ENCODE measurements around the gene MOCS1. TPM values are rescaled to one million over a fixed set of nuclear protein-coding genes. Genes with fewer than 3 reads are reported as not detected.

Gene MOCS1
- total RNA-seq, 1 experiment from 2014 or later, result 7.3 TPM

DNA sequence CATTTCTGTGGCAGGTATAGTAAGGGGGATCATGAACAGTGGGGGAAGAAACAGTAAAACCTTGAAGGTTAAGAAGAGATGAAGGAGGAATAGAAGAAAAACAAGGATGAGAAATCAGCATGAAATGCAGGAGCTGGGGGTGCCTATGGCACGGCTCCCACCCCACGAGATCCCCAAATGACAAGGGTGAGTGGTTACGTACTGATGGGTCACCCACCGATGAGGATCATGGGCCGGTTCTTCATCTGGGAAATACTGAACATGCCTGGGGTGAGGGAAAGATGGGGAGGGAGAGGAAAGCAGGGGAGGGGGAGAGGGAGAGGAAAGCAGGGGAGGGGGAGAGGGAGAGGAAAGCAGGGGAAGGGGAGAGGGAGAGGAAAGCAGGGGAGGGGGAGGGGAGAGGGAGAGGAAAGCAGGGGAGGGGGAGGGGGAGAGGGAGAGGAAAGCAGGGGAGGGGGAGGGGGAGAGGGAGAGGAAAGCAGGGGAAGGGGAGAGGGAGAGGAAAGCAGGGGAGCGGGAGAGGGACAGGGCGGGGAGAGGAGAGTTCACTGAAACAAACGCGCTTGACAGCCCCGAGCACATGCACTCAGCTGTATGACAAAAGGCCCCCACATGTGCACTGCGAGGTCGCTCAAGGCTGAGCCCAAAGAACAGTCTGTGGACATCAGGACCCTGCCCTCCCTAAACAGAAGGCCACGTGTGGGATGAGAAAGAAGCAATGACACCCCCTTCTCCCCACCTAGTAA lies 25.3 kb downstream of the MOCS1 start:
- no peaks in the 10 kb centered on the region for H3K9me3 ChIP-seq (replicated peaks)
- H3K27me3 ChIP-seq, result no peaks in the 10 kb centered on the region
- H3K36me3 ChIP-seq, result no peaks in the 10 kb centered on the region
- no peak for DNase-seq
- no peaks in the 10 kb centered on the region for H3K4me1 ChIP-seq
- H3K27ac ChIP-seq, result no peak overlapping the region
- H3K4me3 ChIP-seq, result no peak overlapping the region

DNA sequence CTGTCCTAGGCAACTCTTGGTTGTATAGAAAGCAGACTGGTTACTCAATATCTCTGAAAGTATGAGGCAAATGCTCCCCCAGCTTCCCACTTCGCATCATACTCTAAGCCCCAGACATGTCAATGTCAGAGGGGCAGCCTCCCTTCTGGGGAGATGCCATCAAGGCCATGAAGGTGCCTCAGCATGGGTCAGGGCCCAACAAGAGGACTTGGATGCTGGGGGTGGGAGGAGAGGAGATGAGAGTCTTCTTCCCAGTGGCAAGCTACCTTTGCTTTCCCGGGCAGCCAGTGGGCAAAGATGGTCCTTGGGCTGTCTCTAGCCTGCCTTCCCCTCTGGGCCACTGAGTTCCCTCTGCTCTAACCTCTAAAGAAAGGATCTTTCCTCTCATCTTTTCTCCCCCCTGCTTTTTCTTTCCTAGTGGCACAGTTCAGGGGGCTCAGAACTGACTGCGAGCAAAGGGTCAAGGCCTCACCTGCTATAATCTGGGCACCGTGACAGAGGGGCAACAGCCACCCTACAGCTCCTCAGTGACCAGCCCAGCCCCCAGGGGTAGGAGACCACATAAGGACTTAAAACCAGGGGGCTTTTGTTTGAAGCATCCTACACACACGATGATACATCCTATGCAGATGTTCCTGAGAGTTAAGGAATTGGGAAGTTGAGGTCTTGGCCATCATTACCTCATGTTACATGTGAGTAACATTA lies 26.2 kb downstream of the MOCS1 start:
- no peaks in the 10 kb centered on the region for H3K36me3 ChIP-seq
- no peaks in the 10 kb centered on the region for H3K9me3 ChIP-seq (replicated peaks)
- H3K4me3 ChIP-seq, result no peak overlapping the region
- no peak overlapping the region for H3K27ac ChIP-seq
- no peaks in the 10 kb centered on the region for H3K4me1 ChIP-seq
- H3K27me3 ChIP-seq, result no peaks in the 10 kb centered on the region
- no peak for DNase-seq

DNA sequence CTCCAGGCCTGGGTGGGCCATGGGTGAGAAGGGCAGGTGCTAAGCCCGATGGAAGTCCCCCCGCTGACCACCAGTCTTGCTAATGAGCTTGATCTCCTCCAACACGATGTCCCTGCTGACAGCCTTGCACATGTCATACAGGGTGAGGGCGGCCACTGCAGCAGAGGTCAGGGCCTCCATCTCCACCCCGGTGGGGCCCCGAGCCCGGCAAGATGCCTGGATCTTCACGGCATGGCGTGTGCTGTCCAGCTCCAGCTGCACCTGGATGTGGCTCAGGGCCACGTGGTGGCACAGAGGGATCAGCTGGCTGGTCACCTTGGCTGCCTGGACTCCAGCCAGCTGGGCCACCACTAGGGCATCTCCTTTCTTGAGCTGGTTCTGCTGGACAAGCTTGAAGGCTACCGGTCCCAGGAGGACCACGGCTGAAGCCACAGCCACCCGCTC lies 27.9 kb downstream of the MOCS1 start:
- H3K9me3 ChIP-seq (replicated peaks), result no peaks in the 10 kb centered on the region
- no peaks in the 10 kb centered on the region for H3K27me3 ChIP-seq
- H3K27ac ChIP-seq, result no peak overlapping the region
- no peak overlapping the region for H3K4me3 ChIP-seq
- H3K36me3 ChIP-seq, result no peaks in the 10 kb centered on the region
- no peak for DNase-seq
- H3K4me1 ChIP-seq, result no peaks in the 10 kb centered on the region

DNA sequence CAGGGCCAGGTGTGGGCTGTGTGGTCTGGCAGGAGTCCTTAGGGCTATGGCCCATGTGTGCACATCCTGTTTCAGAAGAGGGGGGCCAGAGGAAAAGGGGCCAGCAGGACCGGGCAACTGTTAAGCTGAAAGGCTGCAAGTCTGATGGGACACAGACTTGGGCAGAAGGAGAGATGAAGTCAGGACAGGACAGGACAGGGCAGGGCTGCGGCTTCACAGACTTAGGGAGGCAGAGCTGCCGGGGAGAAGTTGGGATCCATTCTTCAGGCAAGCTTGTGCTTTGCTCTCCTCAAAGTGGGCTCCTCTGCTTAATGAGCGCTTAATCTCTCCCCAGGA lies 28.7 kb downstream of the MOCS1 start:
- no peak overlapping the region for H3K27ac ChIP-seq
- no peak for DNase-seq
- no peaks in the 10 kb centered on the region for H3K27me3 ChIP-seq
- H3K4me3 ChIP-seq, result no peak overlapping the region
- no peaks in the 10 kb centered on the region for H3K36me3 ChIP-seq
- no peaks in the 10 kb centered on the region for H3K9me3 ChIP-seq (replicated peaks)
- no peaks in the 10 kb centered on the region for H3K4me1 ChIP-seq

DNA sequence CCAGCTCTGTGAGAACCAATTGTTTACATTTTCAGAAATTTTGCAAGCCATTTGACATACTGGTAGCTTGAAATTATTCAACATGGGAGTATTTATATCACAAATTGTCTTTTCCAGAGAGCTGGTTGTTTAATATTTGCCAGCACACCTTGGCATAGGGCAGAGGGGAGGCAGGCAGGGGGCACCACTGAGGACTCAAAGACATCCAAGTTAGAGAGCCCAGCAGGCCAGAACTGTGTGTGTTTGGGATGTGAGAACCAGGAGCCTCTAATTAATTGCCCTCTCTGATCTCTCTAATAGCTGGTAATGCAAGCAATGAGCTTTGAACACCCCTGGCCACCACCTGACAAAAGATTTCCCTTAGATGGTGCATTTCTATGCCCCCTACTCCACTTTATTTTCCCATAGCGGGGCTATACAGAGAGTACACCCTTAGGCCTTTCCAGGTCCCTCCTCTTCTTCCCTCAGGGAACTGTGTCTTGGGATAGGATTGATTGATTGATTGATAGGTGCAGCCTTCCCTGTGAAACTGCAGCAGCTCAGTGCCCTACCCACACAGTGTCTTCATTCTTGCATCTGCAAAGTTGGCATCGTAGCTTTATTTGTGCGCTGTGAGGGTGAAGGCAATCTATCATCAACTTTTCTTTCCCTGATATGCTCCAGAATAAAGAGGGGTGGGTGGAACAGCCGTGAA lies 29.2 kb downstream of the MOCS1 start:
- H3K27ac ChIP-seq, result no peak overlapping the region
- no peaks in the 10 kb centered on the region for H3K36me3 ChIP-seq
- no peaks in the 10 kb centered on the region for H3K4me1 ChIP-seq
- no peaks in the 10 kb centered on the region for H3K27me3 ChIP-seq
- H3K4me3 ChIP-seq, result no peak overlapping the region
- no peak for DNase-seq
- H3K9me3 ChIP-seq (replicated peaks), result no peaks in the 10 kb centered on the region

DNA sequence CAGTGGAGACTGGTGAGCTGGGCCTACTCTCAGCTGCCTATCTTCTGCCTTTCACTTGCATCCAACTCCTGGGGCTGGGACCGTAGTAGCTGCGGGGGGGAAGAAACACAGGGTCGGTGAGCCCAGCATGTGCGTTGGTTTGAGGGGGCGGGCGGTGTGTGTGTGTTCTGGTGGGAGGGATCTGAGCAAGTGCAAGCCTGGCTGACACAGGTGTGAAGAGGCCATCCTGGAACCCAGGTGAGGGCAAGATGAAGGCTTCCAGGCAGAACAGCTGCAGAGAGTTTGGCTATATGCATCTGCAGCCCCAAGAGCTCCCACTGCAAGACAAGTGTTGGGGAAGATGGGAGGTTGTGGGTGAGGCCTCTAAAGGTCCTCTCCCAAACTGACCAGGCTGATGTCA lies 30.6 kb downstream of the MOCS1 start:
- no peak overlapping the region for H3K4me3 ChIP-seq
- DNase-seq, result no peak
- H3K9me3 ChIP-seq (replicated peaks), result no peaks in the 10 kb centered on the region
- H3K4me1 ChIP-seq, result no peaks in the 10 kb centered on the region
- H3K27me3 ChIP-seq, result no peaks in the 10 kb centered on the region
- H3K27ac ChIP-seq, result no peak overlapping the region
- no peaks in the 10 kb centered on the region for H3K36me3 ChIP-seq

DNA sequence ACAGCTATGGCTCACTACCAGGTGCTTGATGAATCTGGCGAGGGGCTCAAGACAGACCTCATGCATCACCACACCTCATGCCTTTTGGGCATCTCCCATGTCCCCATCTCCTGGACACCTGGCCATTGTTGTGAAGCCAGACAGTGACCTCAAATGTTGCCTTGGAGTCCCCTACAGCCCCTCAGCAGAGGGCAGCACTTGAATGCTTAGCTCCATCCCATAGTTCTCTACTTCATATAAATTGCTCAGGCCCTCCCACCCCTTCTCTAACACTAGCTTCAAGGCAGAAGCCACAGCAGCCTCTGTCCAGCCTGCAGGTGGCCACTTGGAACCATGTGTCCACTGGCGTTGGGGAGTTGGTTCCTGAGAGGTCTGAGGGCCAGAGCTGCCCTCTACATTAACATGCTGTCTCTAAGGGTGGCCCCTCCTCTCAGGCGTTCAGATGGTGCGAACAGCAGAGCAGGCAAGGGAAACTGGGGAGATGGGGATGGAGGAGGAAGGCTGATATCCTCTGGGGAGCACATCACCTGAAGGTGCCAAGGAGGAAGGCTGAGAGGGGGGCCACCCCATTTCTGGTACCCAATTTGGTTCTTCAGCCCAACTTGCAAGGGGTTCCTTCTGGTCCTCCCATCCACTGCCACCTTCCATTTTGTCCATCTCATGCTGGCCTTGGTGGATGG lies 31.3 kb downstream of the MOCS1 start:
- no peak for DNase-seq
- no peaks in the 10 kb centered on the region for H3K9me3 ChIP-seq (replicated peaks)
- no peaks in the 10 kb centered on the region for H3K27me3 ChIP-seq
- H3K27ac ChIP-seq, result no peak overlapping the region
- H3K36me3 ChIP-seq, result no peaks in the 10 kb centered on the region
- H3K4me3 ChIP-seq, result no peak overlapping the region
- H3K4me1 ChIP-seq, result no peaks in the 10 kb centered on the region

DNA sequence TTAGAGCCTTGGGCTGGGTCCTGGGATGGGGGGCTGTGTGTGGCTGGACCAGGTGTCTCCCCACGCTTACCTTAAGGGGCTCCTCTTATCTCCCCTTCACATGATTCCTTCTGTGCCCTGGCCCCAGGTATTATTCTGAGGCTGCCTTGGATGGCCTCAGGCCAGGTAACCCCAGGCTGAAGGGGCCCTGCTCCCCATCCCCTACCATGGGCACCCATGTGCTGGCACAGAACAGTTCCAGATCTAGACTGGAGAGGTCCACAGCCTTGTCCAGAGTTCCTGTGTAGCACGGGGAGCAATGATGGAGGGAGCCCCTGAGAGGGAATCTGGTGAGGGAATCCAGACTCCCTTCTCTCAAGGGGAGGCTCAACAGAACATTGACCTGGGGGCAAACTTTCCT lies 32.1 kb downstream of the MOCS1 start:
- H3K9me3 ChIP-seq (replicated peaks), result no peaks in the 10 kb centered on the region
- H3K27ac ChIP-seq, result no peak overlapping the region
- H3K36me3 ChIP-seq, result no peaks in the 10 kb centered on the region

DNA sequence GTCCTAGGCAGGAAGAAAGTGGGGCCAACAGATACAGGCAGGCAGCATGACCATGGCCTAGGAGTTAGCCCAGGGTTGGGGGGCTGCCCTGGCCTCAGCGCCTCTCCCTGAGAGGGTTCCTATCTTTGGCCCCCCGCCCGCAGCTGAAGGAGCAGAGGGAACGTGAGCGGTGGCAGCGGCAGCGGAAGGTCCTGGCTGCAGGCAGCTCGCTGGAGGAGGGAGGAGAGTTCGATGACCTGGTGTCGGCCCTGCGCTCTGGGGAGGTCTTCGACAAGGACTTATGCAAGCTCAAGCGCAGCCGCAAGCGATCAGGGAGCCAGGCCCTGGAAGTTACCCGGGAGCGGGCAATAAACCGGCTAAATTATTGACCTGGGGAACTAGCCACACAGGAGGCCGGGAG lies 32.6 kb downstream of the MOCS1 start:
- H3K27ac ChIP-seq, result no peak overlapping the region
- no peaks in the 10 kb centered on the region for H3K4me1 ChIP-seq
- H3K4me3 ChIP-seq, result no peak overlapping the region
- H3K36me3 ChIP-seq, result no peaks in the 10 kb centered on the region
- no peaks in the 10 kb centered on the region for H3K27me3 ChIP-seq
- H3K9me3 ChIP-seq (replicated peaks), result no peaks in the 10 kb centered on the region
- DNase-seq, result no peak

More for the DNA sequence above, 32.1 kb downstream of the MOCS1 start:
- Histone ChIP-seq H3K4me1 (no peaks in the 10 kb centered on the region), H3K4me3 (no peak overlapping the region), H3K27me3 (no peaks in the 10 kb centered on the region)
- DNase-seq, result no peak

DNA sequence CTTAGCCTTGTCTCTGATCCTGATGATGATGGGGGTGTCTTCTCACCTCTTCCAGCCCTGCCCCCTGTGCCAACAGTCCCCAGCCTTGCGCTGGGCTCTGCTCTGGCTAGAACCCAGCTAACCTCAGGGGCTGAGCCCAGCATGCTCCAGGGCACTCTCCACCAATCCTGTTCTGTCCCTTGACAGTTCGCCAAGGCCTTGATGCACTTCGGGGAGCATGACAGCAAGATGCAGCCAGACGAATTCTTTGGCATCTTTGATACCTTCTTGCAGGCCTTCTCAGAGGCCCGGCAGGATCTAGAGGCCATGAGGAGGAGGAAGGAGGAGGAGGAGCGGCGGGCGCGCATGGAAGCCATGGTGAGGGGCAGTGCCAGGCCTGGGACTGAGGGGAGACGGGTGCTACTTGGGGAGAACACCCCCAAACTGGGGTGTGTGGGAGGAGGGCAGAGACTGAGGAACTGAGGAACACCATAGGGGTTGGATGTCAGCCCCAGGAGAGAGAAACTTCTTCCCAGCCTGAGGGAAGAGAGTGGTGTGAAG lies 33.1 kb downstream of the MOCS1 start:
- Histone ChIP-seq H3K27me3 (no peaks in the 10 kb centered on the region), H3K9me3 (replicated peaks) (no peaks in the 10 kb centered on the region), H3K4me3 (no peak overlapping the region), H3K4me1 (no peaks in the 10 kb centered on the region), H3K27ac (no peak overlapping the region), H3K36me3 (no peaks in the 10 kb centered on the region)
- DNase-seq, result no peak

DNA sequence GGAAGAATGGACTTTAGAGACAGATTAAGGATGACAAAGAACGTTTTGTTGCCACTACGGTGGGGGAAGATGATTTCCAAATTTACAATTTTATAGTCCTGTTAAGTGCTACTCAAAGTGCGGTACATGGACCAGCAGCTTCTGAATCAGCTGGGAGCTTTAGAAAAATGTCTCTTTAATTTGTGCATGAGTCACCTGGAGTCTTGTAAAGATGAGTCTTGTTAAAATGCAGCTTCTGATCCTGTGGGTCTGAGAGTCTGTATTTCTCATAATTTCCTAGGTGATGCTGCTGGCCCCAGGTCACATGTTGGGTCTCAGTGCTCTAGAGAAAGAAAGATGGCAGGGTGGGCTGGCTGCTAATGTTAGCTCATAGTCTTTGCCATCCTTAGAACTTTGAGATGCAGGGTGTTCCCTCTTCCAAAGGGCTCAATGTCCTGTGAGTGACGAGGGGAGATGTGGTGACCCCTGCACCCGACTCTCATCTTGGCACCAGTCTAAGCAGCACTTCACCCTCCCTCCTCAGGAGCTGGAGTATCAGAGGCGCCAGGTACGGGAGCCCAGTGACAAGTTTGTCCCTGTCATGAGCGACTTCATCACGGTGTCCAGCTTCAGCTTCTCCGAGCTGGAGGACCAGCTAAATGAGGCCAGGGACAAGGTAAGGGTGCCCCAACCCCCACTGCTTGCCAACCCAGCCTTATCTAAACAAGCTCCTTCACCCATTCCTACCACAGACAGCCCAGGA lies 34.5 kb downstream of the MOCS1 start:
- H3K36me3 ChIP-seq, result no peaks in the 10 kb centered on the region
- H3K4me1 ChIP-seq, result no peaks in the 10 kb centered on the region
- H3K27me3 ChIP-seq, result no peaks in the 10 kb centered on the region
- DNase-seq, result no peak
- H3K9me3 ChIP-seq (replicated peaks), result no peaks in the 10 kb centered on the region
- no peak overlapping the region for H3K27ac ChIP-seq
- H3K4me3 ChIP-seq, result no peak overlapping the region

DNA sequence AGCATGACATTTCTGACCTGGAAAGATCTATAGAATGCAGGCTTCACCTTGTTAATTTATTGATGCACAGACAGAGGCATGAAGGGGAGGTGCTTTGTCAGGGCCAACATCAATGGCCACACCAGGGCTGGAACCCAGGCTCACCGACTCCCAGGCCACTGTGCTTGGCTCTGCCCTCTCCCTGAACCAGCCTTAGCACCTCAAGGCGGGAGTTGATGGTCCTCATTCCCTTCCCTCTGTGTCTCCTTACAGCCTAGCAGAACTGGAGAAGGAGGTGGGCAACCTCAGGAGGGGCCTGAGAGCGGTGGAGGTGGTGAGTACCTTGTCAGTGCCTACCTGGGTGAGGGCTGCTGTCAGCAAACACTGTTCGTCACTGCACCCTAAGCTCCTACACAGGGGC lies 35.6 kb downstream of the MOCS1 start:
- Histone ChIP-seq H3K27ac (no peak overlapping the region), H3K4me1 (no peaks in the 10 kb centered on the region), H3K36me3 (no peaks in the 10 kb centered on the region), H3K27me3 (no peaks in the 10 kb centered on the region), H3K9me3 (replicated peaks) (no peaks in the 10 kb centered on the region), H3K4me3 (no peak overlapping the region)
- DNase-seq, result no peak

DNA sequence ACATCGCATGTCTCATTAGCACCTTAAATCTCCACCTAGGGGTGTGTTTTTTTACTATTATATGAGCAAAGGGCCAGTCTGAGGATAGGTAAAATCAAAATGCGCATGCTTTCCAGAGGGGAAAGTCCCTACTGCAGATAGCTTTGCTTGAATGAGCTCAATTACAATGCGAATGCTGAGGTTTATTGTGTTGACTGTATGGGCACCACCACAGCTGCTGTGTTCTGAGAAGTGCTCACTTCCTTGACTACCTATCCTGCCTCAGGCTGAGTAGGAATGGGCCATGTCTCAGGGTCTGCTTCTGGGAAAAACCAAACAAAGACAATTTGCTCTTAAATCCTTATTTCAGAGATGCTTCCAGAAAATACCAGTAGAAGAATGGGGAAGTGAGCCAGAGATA lies 36.6 kb downstream of the MOCS1 start:
- no peaks in the 10 kb centered on the region for H3K27me3 ChIP-seq
- no peak overlapping the region for H3K27ac ChIP-seq
- no peaks in the 10 kb centered on the region for H3K36me3 ChIP-seq
- no peaks in the 10 kb centered on the region for H3K4me1 ChIP-seq
- H3K9me3 ChIP-seq (replicated peaks), result no peaks in the 10 kb centered on the region
- DNase-seq, result no peak
- no peak overlapping the region for H3K4me3 ChIP-seq

DNA sequence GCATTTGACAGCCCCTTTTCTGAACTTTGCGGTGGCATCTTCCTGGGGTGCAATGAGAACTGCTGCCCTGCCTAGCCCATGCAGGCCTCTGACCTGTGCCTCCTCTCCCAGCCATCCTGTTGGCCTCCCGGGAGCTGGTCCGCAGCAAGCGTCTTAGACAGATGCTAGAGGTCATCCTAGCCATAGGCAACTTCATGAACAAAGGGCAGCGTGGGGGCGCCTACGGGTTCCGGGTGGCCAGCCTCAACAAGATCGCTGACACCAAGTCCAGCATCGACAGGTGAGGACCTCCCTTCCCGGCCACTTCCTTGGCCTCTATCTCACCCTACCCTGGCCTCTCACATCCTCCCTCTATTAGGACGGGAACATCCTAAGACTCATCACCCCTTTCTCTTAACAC lies 37.6 kb downstream of the MOCS1 start:
- Histone ChIP-seq H3K27me3 (no peaks in the 10 kb centered on the region), H3K36me3 (no peaks in the 10 kb centered on the region), H3K4me3 (no peak overlapping the region), H3K9me3 (replicated peaks) (no peaks in the 10 kb centered on the region), H3K4me1 (no peaks in the 10 kb centered on the region), H3K27ac (no peak overlapping the region)
- no peak for DNase-seq
